Mammary epithelial cell (primary cell): ENCODE results near the gene CPSF2.
"Not testable (repeated sequence)": the region's sequence is repeated elsewhere in the genome, so short reads cannot be mapped to it uniquely, and the experiment has no call there.

Experiments used
- CTCF ChIP-seq, 2 donors: IDR thresholded peaks in 1 of 2; conservative IDR thresholded peaks in 1 of 2; 2 replicates each; pipeline ENCODE4 v1.5.1; 2011 to 2012; ENCODE audit warnings: inconsistent platforms in 2 of 2, low read length in 2 of 2, mild to moderate bottlenecking in 2 of 2, control low read depth in 1 of 2, low read depth in 1 of 2; ENCODE audit not compliant: insufficient read depth in 1 of 2; ENCODE audit errors: extremely low read depth in 1 of 2
- EZH2 ChIP-seq: IDR thresholded peaks from 2 replicates; pipeline ENCODE4 v1.6.1; 2012; ENCODE audit warnings: low read length, inconsistent platforms, borderline replicate concordance

- TF ChIP-seq CTCF (conservative IDR thresholded peaks at IDR 0.05 in 1 of 2, IDR thresholded peaks at IDR 0.05 in 1 of 2; ENCODE audit: extremely low read depth in 1 of 2, insufficient read depth in 1 of 2, low read depth in 1 of 2, low read length in 2 of 2); EZH2: not testable (repeated sequence)
These were observed 57.4 kb downstream of the CPSF2 start for GRCh38 chr14:92179178-92179577.
